Tibial nerve (tissue), 4 donors: ENCODE results near the gene PLCB1. TPM values are rescaled to one million over a fixed set of nuclear protein-coding genes. Genes with fewer than 3 reads are reported as not detected.
A peak's percentile ranks its signal among the peaks of the same experiment; 100 is the strongest.

ENCODE experiments used
- DNase-seq, 2 donors: peaks; one replicate each; pipeline ENCODE4 v3.0.0-alpha.2; 2019; ENCODE audit warnings: low spot score in 2 of 2
- H3K27ac ChIP-seq, 4 donors: fragments of 200-600 bp; sonication (generic) in 3 of 4; one replicate each; pipeline ENCODE4 v1.5.1; 2017 to 2019; ENCODE audit warnings: mild to moderate bottlenecking in 1 of 4
- H3K27me3 ChIP-seq, 2 donors: fragments of 200-600 bp; sonication (generic) in 1 of 2; one replicate each; pipeline versions ENCODE4 v1.5.1 to v1.6.0; 2017 to 2019
- H3K36me3 ChIP-seq, 3 donors: fragments of 200-600 bp; sonication (generic); one replicate each; pipeline ENCODE4 v1.5.1; 2018 to 2019
- H3K4me1 ChIP-seq, 4 donors: fragments of 200-600 bp; sonication (generic) in 3 of 4; one replicate each; pipeline ENCODE4 v1.5.1; 2017 to 2019
- H3K4me3 ChIP-seq, 4 donors: fragments of 200-600 bp; sonication (generic) in 3 of 4; one replicate each; pipeline ENCODE4 v1.5.1; 2017 to 2019; ENCODE audit warnings: mild to moderate bottlenecking in 1 of 4, moderate library complexity in 1 of 4
- H3K9me3 ChIP-seq, 4 donors: fragments of 200-600 bp; sonication (generic) in 3 of 4; one replicate each; pipeline ENCODE4 v1.5.1; 2017 to 2019
- CTCF ChIP-seq, 5 experiments: fragments of 200-600 bp in 3 of 5; fragments of 450-650 bp in 2 of 5; sonication (generic) in 3 of 5; IDR thresholded peaks; one replicate each; pipeline ENCODE4 v1.5.1; 2016 to 2019; ENCODE audit warnings: antibody characterized with exemption in 5 of 5, mild to moderate bottlenecking in 3 of 5, moderate library complexity in 2 of 5
- EP300 ChIP-seq, 2 donors: sonication (generic); formaldehyde crosslinking; IDR thresholded peaks; one replicate each; pipeline ENCODE4 v1.6.1; 2017; ENCODE audit warnings: antibody characterized with exemption in 2 of 2, mild to moderate bottlenecking in 1 of 2
- POLR2A ChIP-seq, 2 donors: fragments of 450-650 bp; IDR thresholded peaks; one replicate each; pipeline ENCODE4 v1.6.1; 2017; ENCODE audit warnings: antibody characterized with exemption in 2 of 2, mild to moderate bottlenecking in 2 of 2, moderate library complexity in 2 of 2
- WGBS, 2 donors: methylation state at CpG; one replicate each; pipeline ENCODE4 v1.1.5; 2018; 5-methylcytosine and 5-hydroxymethylcytosine counted together
- total RNA-seq, 4 donors: library from RNA; depleted of rRNA; stranded (reverse); fragments of >200 nt; gene quantifications; one replicate each; pipeline ENCODE4 v1.1.0, GENCODE V29; 2016

The PLCB1 gene
- total RNA-seq, 4 donors from 2014 or later: 34.7 to 52.8 (median 39.2) TPM

DNA sequence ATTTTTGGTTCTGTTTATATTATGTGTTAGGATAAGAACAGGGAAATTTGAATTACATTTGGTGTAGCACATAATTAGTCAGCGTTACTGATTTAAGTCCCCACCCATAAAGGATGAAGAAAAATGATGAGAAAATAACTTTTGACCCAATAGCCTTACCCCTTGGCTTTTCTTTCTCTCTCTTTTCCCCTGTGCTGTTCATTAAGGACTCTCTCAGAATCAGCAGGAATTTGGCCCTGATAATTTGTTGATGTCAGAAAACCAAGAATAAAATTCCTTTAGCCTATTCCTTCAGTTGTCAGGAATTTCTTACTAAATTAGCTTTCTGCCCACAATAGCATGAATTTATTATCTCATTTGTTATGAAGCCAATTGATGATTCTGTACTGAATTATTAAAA, 18.5 kb downstream of the PLCB1 start:
- 7% methylated on average over 1 of the region's 1 CpG for WGBS, 2 donors
- Histone ChIP-seq H3K9me3 (no peaks in the 10 kb centered on the region), H3K27ac (peak overlapping the region in 3 of 4 donors; percentile 13 to 64 (median 59)), H3K27me3 (no peaks in the 10 kb centered on the region), H3K4me3 (no peak overlapping the region), H3K4me1 (peaks cover 0 to 57% (median 12%) of the 10 kb centered on the region in 4 donors), H3K36me3 (no peaks in the 10 kb centered on the region)
- no peak for TF ChIP-seq POLR2A (IDR thresholded peaks at IDR 0.05)
- TF ChIP-seq CTCF (IDR thresholded peaks at IDR 0.05): no peak
- no peak for TF ChIP-seq EP300 (IDR thresholded peaks at IDR 0.05)
- DNase-seq: no peak

DNA sequence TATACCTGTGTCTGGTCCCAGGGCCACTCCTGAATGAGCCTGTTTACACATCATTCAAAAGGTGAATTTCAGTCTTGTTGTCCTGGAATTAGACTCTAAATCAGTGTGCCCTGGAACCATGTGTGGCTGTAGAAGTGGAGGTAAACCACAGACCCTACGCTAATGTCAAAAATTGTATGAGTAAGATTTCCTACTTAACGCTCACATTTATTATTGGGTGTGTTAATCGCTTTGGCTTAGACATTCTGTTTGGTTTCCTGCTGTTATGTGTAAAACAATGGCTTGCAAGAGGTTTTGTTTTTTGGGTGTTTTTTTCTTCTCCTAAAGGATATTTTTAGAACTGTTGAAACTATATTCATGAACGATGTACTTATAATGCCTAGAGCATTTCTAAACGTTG, 19.3 kb downstream of the PLCB1 start:
- H3K27ac ChIP-seq: peak overlapping the region in 3 of 4 donors; percentile 13 to 64 (median 59)
- 39 to 55% methylated on average over 5 of the region's 5 CpGs for WGBS, 2 donors
- H3K4me3 ChIP-seq: no peak overlapping the region
- no peaks in the 10 kb centered on the region for H3K27me3 ChIP-seq
- no peaks in the 10 kb centered on the region for H3K9me3 ChIP-seq
- DNase-seq: no peak
- H3K4me1 ChIP-seq: peaks cover 0 to 64% (median 18%) of the 10 kb centered on the region in 4 donors
- no peak for TF ChIP-seq EP300 (IDR thresholded peaks at IDR 0.05)
- no peak for TF ChIP-seq POLR2A (IDR thresholded peaks at IDR 0.05)
- no peak for TF ChIP-seq CTCF (IDR thresholded peaks at IDR 0.05)
- no peaks in the 10 kb centered on the region for H3K36me3 ChIP-seq

DNA sequence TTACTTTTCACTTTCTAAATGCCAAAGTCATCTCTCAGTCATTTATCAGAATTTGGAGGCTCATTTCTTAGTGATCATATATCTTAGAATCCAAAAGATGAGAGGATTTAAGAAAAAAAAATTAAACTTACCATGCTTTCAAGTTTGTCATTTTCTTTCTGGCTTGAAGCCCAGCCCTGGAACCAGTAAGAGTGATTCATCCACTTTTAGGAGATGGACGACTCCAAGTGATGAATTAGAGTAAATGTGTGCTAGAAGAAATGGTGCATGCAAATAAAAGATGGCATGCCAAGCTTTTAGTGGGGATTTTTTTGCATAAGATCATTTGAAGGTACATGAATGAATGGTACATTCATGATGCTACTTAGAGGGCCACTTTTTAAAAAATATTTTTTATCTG, 20.1 kb downstream of the PLCB1 start:
- Histone ChIP-seq H3K9me3 (no peaks in the 10 kb centered on the region), H3K4me3 (no peak overlapping the region), H3K36me3 (no peaks in the 10 kb centered on the region), H3K27me3 (no peaks in the 10 kb centered on the region), H3K27ac (peak overlapping the region in 1 of 4 donors; percentile 64), H3K4me1 (peaks cover 0 to 71% (median 21%) of the 10 kb centered on the region in 4 donors)
- DNase-seq: no peak
- TF ChIP-seq CTCF (IDR thresholded peaks at IDR 0.05): no peak
- no peak for TF ChIP-seq POLR2A (IDR thresholded peaks at IDR 0.05)
- no peak for TF ChIP-seq EP300 (IDR thresholded peaks at IDR 0.05)
- WGBS, 2 donors: 6 to 15% methylated on average over 1 of the region's 1 CpG

DNA sequence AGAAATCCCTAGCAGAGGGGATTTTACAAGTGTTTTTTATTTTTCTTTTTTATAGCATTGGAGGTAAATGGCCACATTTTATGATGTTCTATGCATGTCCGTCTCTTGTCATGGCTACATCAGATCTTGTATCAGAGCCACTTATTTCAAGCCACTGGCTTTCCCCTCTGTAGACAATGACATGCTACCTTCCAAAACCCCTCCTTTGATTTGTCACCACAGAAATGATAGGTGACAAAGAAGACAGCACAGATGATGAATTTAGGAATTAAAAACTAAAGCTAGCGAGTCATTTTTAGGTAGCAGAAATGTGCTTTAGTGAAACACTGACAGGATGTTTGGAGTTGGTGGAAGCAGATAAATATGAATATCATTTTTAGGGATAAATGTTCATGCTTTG, 20.8 kb downstream of the PLCB1 start:
- whole genome bisulfite sequencing, 2 donors: 94 to 100% methylated on average over 2 of the region's 2 CpGs
- Histone ChIP-seq H3K27ac (no peak overlapping the region), H3K9me3 (no peaks in the 10 kb centered on the region), H3K36me3 (no peaks in the 10 kb centered on the region), H3K4me3 (no peak overlapping the region), H3K27me3 (no peaks in the 10 kb centered on the region), H3K4me1 (peaks cover 0 to 71% (median 21%) of the 10 kb centered on the region in 4 donors)
- TF ChIP-seq POLR2A (IDR thresholded peaks at IDR 0.05) (no peak), CTCF (IDR thresholded peaks at IDR 0.05) (no peak), EP300 (IDR thresholded peaks at IDR 0.05) (no peak)
- DNase-seq: no peak

DNA sequence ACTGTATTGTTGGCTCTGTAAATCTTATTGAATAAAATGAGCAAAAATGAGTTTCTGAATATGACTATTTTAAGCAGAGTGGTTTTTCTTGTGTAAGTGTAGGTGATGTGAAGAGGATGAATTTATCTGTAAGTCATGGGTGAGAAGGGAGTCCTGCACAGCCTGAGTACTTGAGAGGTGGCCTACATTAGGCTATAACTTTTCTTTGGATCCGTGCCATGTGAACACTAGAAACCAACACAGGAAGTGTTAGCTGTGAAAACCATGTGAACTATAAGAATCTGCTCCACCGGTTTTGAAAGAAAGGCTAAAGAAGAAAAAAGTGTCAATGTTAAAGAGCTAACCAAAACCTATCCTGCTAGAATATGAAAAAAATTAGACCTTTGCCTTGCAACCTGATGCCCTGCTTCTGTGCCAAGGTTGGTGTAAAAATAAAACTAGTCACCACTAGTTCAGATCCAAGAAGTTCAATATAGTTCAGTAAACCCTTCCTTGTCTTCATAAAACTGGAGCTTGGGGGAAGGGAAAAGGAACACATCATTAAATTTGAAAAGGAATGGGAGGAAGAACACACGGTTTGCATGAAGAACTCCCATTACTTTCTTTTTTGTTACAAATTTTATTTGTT, 21.3 kb downstream of the PLCB1 start:
- WGBS, 2 donors: 38 to 50% methylated on average over 3 of the region's 3 CpGs
- TF ChIP-seq POLR2A (IDR thresholded peaks at IDR 0.05): no peak
- no peak for TF ChIP-seq CTCF (IDR thresholded peaks at IDR 0.05)
- TF ChIP-seq EP300 (IDR thresholded peaks at IDR 0.05): no peak
- H3K27ac ChIP-seq: no peak overlapping the region
- H3K36me3 ChIP-seq: no peaks in the 10 kb centered on the region
- H3K4me1 ChIP-seq: peaks cover 0 to 66% (median 23%) of the 10 kb centered on the region in 4 donors
- H3K4me3 ChIP-seq: no peak overlapping the region
- no peaks in the 10 kb centered on the region for H3K9me3 ChIP-seq
- DNase-seq: no peak
- H3K27me3 ChIP-seq: no peaks in the 10 kb centered on the region
